GM20431 (cell line): ENCODE data around the gene NOTCH4.
"Not testable (repeated sequence)": the region's sequence is repeated elsewhere in the genome, so short reads cannot be mapped to it uniquely, and the experiment has no call there.

Experiments
- in situ Hi-C: fragments of 300-500 bp; cut with MseI, MboI; formaldehyde crosslinking; loops from one replicate; pipeline ENCODE4 v1.15.0; 2020; ENCODE audit warnings: low sequenced_read_pairs; ENCODE audit not compliant: unreplicated experiment

Gene NOTCH4

GRCh38 chr6:32223258-32224235, at the start of gene NOTCH4:
NOTCH4 (minus strand) TSS chr6:32224067; CDS start chr6:32223928, 139 bp downstream.
- in situ Hi-C loops, result no loop called here

- in situ Hi-C loops, result no loop called here
These were observed 47.6 kb upstream of the NOTCH4 start for GRCh38 chr6:32271429-32271828.

GRCh38 chr6:32268459-32268858, 44.6 kb upstream of the NOTCH4 start:
- in situ Hi-C loops, result not testable (repeated sequence)

- in situ Hi-C loops, result no loop called here
These were observed 43.2 kb upstream of the NOTCH4 start for GRCh38 chr6:32267035-32267434.

GRCh38 chr6:32257262-32257661, 33.4 kb upstream of the NOTCH4 start:
- in situ Hi-C loops, result not testable (repeated sequence)

GRCh38 chr6:32255199-32256153, 31.6 kb upstream of the NOTCH4 start:
- in situ Hi-C loops, result no loop called here

GRCh38 chr6:32254761-32255198, 30.9 kb upstream of the NOTCH4 start:
- in situ Hi-C loops, result no loop called here

GRCh38 chr6:32252331-32253009, 28.6 kb upstream of the NOTCH4 start:
- in situ Hi-C loops, result no loop called here

GRCh38 chr6:32249262-32249661, 25.4 kb upstream of the NOTCH4 start:
- in situ Hi-C loops, result no loop called here

GRCh38 chr6:32247401-32247800, 23.5 kb upstream of the NOTCH4 start:
- in situ Hi-C loops, result no loop called here

GRCh38 chr6:32244946-32245398, 21.1 kb upstream of the NOTCH4 start:
- in situ Hi-C loops, result no loop called here

- in situ Hi-C loops, result no loop called here
These were observed 20.4 kb upstream of the NOTCH4 start for GRCh38 chr6:32244270-32244669.

- in situ Hi-C loops, result not testable (repeated sequence)
These were observed 18.5 kb upstream of the NOTCH4 start for GRCh38 chr6:32242318-32242813.

GRCh38 chr6:32240686-32241085, 16.8 kb upstream of the NOTCH4 start:
- in situ Hi-C loops, result no loop called here

- in situ Hi-C loops, result no loop called here
These were observed 15.6 kb upstream of the NOTCH4 start for GRCh38 chr6:32239462-32239861.

- in situ Hi-C loops, result no loop called here
These were observed 11.1 kb upstream of the NOTCH4 start for GRCh38 chr6:32234934-32235333.

GRCh38 chr6:32226434-32226833, 2.6 kb upstream of the NOTCH4 start:
- in situ Hi-C loops, result no loop called here

- in situ Hi-C loops, result no loop called here
These were observed 829 bp upstream of the NOTCH4 start for GRCh38 chr6:32224696-32225095.

GRCh38 chr6:32222333-32223230, 1.3 kb downstream of the NOTCH4 start:
- in situ Hi-C loops, result no loop called here
